ENCODE data around the gene DCLRE1B. TPM values are rescaled to one million over a fixed set of nuclear protein-coding genes. Genes with fewer than 3 reads are reported as not detected.

The DCLRE1B gene
- polyA plus RNA-seq, 1 experiment, result 4.5 TPM

DNA sequence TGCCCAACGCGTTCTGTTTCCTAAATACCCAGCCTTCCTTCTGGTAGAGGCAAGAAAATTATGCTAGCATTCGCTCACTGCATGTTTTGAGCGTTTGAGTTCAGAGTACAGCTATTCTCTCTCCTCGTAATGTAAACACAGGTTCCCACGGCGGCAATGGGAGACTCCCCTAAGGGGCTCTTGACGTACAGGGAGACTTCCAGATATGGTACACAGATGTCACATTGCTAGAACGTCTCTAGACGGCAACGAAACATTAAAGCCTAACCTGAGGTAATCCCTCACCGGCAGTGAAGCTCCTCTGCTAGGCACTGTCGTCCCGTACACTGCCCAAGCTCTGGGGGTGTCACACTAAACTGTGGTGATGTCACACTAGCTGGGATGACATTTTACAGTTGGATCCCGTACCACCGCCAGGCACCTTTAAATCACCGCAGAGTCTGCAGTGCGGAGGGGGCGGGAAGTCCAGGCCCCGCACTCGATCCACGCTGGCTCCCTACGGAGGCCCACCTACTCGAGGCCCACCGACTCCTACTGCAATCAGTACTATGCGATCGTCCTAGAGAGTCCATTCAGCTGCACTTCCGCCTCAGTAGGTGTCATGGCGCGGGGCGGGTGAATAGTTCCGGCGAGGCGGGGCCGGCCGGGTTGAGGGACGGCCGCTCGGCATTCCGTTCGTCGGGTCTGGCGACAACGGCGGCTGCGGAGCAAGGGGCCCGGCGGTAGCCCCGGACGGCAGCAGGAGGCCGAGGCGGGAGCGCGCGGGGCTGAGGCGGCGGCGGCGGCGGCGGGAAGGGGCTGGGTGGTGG, 24.0 kb downstream of the DCLRE1B start, which contains the start of gene HIPK1:
Gene HIPK1 (plus strand): TSS at position 384 of the 809 bp plus-strand sequence.
- CTCF ChIA-PET, result interaction anchor here (0.6 to 4.8 kb wide), 16 partner anchors 9 to 946 kb away, joined by 3 to 26 read pairs (median 3); partner anchors contain the start of genes AP4B1, DCLRE1B, LRIG2 and OLFML3
- no peak for DNase-seq (ENCODE audit: low read depth)
- H3K27me3 ChIP-seq (ENCODE audit: control insufficient read depth, insufficient read depth, low read length), result no peaks in the 10 kb centered on the region
- H3K36me3 ChIP-seq (ENCODE audit: control insufficient read depth, insufficient read depth, low read length), result no peaks in the 10 kb centered on the region
- TF ChIP-seq, protein P1, sequence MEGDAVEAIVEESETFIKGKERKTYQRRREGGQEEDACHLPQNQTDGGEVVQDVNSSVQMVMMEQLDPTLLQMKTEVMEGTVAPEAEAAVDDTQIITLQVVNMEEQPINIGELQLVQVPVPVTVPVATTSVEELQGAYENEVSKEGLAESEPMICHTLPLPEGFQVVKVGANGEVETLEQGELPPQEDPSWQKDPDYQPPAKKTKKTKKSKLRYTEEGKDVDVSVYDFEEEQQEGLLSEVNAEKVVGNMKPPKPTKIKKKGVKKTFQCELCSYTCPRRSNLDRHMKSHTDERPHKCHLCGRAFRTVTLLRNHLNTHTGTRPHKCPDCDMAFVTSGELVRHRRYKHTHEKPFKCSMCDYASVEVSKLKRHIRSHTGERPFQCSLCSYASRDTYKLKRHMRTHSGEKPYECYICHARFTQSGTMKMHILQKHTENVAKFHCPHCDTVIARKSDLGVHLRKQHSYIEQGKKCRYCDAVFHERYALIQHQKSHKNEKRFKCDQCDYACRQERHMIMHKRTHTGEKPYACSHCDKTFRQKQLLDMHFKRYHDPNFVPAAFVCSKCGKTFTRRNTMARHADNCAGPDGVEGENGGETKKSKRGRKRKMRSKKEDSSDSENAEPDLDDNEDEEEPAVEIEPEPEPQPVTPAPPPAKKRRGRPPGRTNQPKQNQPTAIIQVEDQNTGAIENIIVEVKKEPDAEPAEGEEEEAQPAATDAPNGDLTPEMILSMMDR (IDR thresholded peaks at IDR 0.05; ENCODE audit: insufficient read depth, low read depth, low read length), result no peak
- H3K4me3 ChIP-seq (ENCODE audit: low read depth, low read length), result peak within 1 kb of the TSS; percentile 70
- POLR2A ChIA-PET, result interaction anchor here (0.6 to 1.8 kb wide), 2 partner anchors 24 to 613 kb away, joined by 4 to 5 read pairs; partner anchors contain the start of genes AP4B1 and DCLRE1B

DNA sequence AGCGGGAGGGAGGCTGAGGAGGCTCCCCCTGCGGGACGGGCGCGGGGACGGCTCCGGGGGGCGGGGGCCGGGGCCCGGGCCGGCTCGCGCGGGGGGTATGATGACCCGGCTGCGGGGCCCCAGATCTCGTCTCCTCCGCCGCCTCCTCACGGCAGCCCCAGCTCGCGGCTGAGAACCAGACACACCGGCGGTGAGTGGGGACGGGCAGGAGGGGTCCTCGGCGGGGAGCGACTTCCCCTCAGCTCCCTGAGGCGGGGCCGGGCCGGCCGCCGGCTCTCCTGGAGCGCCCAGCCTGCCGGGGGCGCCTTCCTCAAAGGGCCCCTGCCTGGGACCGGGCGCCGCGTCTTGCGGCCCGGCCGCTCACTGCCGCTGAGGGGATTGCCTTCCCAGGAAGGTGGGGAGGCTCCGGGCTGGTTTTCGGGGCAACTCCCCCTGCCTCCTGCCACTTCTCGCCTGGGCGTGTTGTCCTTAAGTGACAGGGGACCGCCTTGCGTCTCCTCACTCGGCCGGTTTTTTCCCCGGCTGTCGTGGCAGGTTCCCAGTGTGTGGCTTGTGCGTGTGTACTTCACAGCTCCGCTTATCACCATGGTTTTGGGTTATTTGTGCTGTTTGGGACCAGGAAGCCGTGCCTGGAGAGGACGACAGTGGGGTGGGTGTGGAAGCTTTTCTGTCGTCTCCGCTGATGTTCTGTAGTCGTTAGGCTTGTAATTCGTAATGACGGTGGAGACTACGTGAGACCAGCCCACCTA, 24.8 kb downstream of the DCLRE1B start:
- CTCF ChIA-PET, result interaction anchor here (0.6 to 4.8 kb wide), 10 partner anchors 11 to 947 kb away, joined by 3 to 26 read pairs (median 4); partner anchors contain the start of genes AP4B1, DCLRE1B, LRIG2 and OLFML3
- Histone ChIP-seq H3K27me3 (ENCODE audit: control insufficient read depth, insufficient read depth, low read length) (no peaks in the 10 kb centered on the region), H3K36me3 (ENCODE audit: control insufficient read depth, insufficient read depth, low read length) (no peaks in the 10 kb centered on the region), H3K4me3 (ENCODE audit: low read depth, low read length) (peak overlapping the region; percentile 70)
- DNase-seq (ENCODE audit: low read depth), result no peak
- TF ChIP-seq, protein P1 (IDR thresholded peaks at IDR 0.05; ENCODE audit: insufficient read depth, low read depth, low read length), result no peak; the same call in 1 of the 2 replicates
- POLR2A ChIA-PET, result interaction anchor here (0.6 to 1.8 kb wide), 2 partner anchors 25 to 614 kb away, joined by 4 to 5 read pairs; partner anchors contain the start of genes AP4B1 and DCLRE1B

DNA sequence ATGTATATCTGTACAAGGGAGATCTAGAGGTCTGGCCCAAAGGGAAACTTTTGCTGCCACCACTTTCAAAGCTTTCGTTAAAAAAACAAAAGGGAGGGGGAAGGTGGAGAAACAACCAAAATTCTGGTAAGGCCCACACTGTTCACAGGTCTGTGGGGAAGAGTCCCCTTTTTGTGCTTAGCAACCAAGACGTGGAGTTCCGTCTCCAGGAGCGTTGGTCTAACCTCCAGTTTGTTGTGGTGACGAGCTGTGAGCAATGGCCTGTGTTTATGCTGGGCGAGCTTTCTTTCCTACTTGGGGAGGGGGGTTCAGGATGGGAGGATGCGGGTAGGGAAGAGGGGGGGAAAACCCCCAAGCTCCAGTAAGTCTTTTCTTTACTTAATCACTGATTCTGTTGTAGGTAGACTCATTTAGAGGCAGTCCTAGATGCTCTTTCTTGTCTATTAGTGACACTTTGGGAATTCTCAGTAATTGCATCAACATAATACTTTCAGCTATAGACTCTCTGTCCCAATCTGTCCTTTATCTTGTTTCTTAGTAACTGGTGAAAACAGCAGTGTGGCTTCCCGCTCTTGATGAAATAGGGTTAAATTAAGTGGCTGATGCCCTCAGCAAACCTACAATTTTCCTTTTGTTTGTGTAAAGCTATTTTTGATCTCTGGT, 25.5 kb downstream of the DCLRE1B start:
- Histone ChIP-seq H3K36me3 (ENCODE audit: control insufficient read depth, insufficient read depth, low read length) (no peaks in the 10 kb centered on the region), H3K4me3 (ENCODE audit: low read depth, low read length) (peak overlapping the region; percentile 70), H3K27me3 (ENCODE audit: control insufficient read depth, insufficient read depth, low read length) (no peaks in the 10 kb centered on the region)
- ChIA-PET POLR2A (interaction anchor here (0.6 kb wide), 1 partner anchor 30 kb away, joined by 3 read pairs; no protein-coding TSS in a partner anchor), CTCF (interaction anchor here (0.6 to 4.8 kb wide), 6 partner anchors 10 to 1122 kb away, joined by 3 to 26 read pairs (median 12); partner anchors contain the start of genes AP4B1, DCLRE1B and OLFML3)
- no peak for DNase-seq (ENCODE audit: low read depth)
- TF ChIP-seq, protein P1 (IDR thresholded peaks at IDR 0.05; ENCODE audit: insufficient read depth, low read depth, low read length), result no peak

GRCh38 chr1:113931451-113931851, 26.3 kb downstream of the DCLRE1B start:
- ChIA-PET POLR2A (interaction anchor here (0.6 to 0.7 kb wide), 2 partner anchors 11 kb away, joined by 3 to 4 read pairs; no protein-coding TSS in a partner anchor), CTCF (interaction anchor here (1.1 to 4.8 kb wide), 5 partner anchors 9 to 96 kb away, joined by 4 to 26 read pairs (median 17); partner anchors contain the start of genes AP4B1, DCLRE1B and OLFML3)
- H3K4me3 ChIP-seq (ENCODE audit: low read depth, low read length), result no peak overlapping the region
- no peaks in the 10 kb centered on the region for H3K27me3 ChIP-seq (ENCODE audit: control insufficient read depth, insufficient read depth, low read length)
- H3K36me3 ChIP-seq (ENCODE audit: control insufficient read depth, insufficient read depth, low read length), result no peaks in the 10 kb centered on the region
- no peak for DNase-seq (ENCODE audit: low read depth)
- TF ChIP-seq, protein P1 (IDR thresholded peaks at IDR 0.05; ENCODE audit: insufficient read depth, low read depth, low read length), result no peak
